ENCODE data around the gene TRAPPC5. TPM values are rescaled to one million over a fixed set of nuclear protein-coding genes. Genes with fewer than 3 reads are reported as not detected.
A peak's percentile ranks its signal among the peaks of the same experiment; 100 is the strongest.

The TRAPPC5 gene
- total and polyA plus RNA-seq, 5 donors: 93.4 to 121 (median 96.1) TPM

- Histone ChIP-seq H3K4me3 (ENCODE audit: low read length) (no peak overlapping the region), H3K9me3 (ENCODE audit: control insufficient read depth, low read length) (no peaks in the 10 kb centered on the region), H3K4me1 (ENCODE audit: control insufficient read depth, insufficient read depth, low read length) (no peaks in the 10 kb centered on the region), H3K27ac (ENCODE audit: low read length) (no peak overlapping the region), H3K27me3 (ENCODE audit: control insufficient read depth, insufficient read depth) (no peaks in the 10 kb centered on the region)
- intact Hi-C loops (cut with DNase I): loop anchor here in 2 of 4 donors (5.0 to 10.0 kb wide), 2 partner anchors 110 to 127 kb away; no protein-coding TSS in a partner anchor
- DNase-seq (no peak), ATAC-seq (no peak)
- WGBS: 23% methylated on average over 12 of the region's 12 CpGs
Measured at GRCh38 chr19:7677669-7678311, 2.8 kb upstream of the TRAPPC5 start.

DNA sequence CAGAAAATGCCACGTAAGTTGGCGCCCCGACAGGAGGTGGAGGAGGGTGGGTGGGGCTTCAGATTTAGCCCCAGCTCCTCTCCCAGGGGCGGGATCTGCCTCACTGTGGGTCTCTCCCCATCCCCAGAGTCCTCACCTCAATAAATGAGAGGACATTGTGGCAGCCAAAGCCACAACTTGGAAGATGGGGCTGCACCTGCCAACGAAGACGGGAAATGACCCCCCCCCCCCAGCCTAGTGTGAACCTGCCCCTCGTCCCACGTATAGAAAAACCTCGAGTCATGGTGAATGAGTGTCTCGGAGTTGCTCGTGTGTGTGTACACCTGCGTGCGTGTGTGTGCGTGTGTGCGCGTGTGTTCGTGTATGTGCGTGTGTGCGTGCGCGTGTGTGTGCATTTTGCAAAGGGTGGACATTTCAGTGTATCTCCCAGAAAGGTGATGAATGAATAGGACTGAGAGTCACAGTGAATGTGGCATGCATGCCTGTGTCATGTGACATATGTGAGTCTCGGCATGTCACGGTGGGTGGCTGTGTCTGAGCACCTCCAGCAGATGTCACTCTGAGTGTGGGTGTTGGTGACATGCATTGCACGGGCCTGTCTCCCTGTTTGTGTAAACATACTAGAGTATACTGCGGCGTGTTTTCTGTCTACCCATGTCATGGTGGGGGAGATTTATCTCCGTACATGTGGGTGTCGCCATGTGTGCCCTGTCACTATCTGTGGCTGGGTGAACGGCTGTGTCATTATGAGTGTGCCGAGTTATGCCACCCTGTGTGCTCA is 1.5 kb upstream of the TRAPPC5 start:
- Histone ChIP-seq H3K4me1 (ENCODE audit: control insufficient read depth, insufficient read depth, low read length) (no peaks in the 10 kb centered on the region), H3K27me3 (ENCODE audit: control insufficient read depth, insufficient read depth) (no peaks in the 10 kb centered on the region), H3K27ac (ENCODE audit: low read length) (no peak overlapping the region), H3K9me3 (ENCODE audit: control insufficient read depth, low read length) (no peaks in the 10 kb centered on the region), H3K4me3 (ENCODE audit: low read length) (no peak overlapping the region)
- 51% methylated on average over 30 of the region's 30 CpGs for whole genome bisulfite sequencing
- intact Hi-C loops (cut with DNase I): loop anchor here in 2 of 4 donors (5.0 to 10.0 kb wide), 2 partner anchors 112 to 126 kb away; no protein-coding TSS in a partner anchor
- DNase-seq: peak in 1 of 3 donors; percentile 57
- no peak for ATAC-seq

DNA sequence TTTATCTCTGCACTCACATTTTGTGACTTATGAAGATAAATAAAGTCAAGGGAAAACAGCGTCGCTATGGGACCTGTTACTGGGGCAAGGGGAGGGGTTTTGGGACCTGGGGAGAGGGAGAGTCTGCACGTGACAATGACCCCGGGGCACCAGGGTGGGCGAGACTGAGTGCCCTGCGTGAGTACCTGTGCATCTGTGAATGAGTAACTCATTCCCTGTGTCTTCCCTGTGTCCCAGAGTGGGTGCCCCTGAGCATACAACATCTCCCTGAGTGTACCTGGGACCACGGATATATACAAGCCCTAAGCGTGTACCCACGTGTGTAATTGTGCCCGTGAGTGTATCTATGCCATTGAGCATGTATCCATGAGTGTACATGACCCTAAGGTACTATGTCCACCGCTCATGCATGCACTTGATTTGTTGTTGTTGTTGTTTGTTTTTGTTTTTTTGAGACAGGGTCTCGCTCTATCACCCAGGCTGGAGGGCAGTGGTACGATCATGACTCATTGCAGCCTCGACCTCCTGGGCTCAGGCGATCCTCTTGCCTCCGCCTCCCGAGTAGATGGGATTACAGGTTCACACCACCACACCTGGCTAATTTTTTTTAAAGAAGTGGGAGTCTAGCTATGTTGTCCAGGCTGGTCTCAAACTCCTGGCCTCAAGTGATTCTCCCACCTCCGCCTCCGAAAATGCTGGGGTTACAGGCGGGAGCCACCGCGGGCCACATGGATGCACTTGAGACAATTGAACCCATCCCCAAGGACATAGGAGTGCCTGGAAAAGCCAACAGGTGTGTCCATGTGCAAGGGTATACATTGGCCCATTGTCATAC is 645 bp upstream of the TRAPPC5 start:
- 48% methylated on average over 22 of the region's 22 CpGs for WGBS
- no peak overlapping the region for H3K27ac ChIP-seq (ENCODE audit: low read length)
- H3K4me3 ChIP-seq (ENCODE audit: low read length): no peak overlapping the region
- DNase-seq (peak in 1 of 3 donors; percentile 41), ATAC-seq (no peak)
- intact Hi-C loops (cut with DNase I): loop anchor here in 3 of 4 donors (2.0 to 10.0 kb wide), 6 partner anchors 25 to 325 kb away; no protein-coding TSS in a partner anchor
- no peaks in the 10 kb centered on the region for H3K4me1 ChIP-seq (ENCODE audit: control insufficient read depth, insufficient read depth, low read length)
- no peaks in the 10 kb centered on the region for H3K27me3 ChIP-seq (ENCODE audit: control insufficient read depth, insufficient read depth)
- no peaks in the 10 kb centered on the region for H3K9me3 ChIP-seq (ENCODE audit: control insufficient read depth, low read length)

- H3K4me3 ChIP-seq (ENCODE audit: low read length): peak overlapping the region; percentile 92
- DNase-seq (peak; percentile 77 to 88 (median 88)), ATAC-seq (peak; percentile 64 to 75)
- H3K9me3 ChIP-seq (ENCODE audit: control insufficient read depth, low read length): no peaks in the 10 kb centered on the region
- no peaks in the 10 kb centered on the region for H3K27me3 ChIP-seq (ENCODE audit: control insufficient read depth, insufficient read depth)
- no peaks in the 10 kb centered on the region for H3K4me1 ChIP-seq (ENCODE audit: control insufficient read depth, insufficient read depth, low read length)
- WGBS: 5% methylated on average over 43 of the region's 43 CpGs
- no peak overlapping the region for H3K27ac ChIP-seq (ENCODE audit: low read length)
- intact Hi-C loops (cut with DNase I): loop anchor here in 2 of 4 donors (2.0 to 10.0 kb wide), 4 partner anchors 27 to 327 kb away; no protein-coding TSS in a partner anchor
Measured at GRCh38 chr19:7681340-7682174, 924 bp downstream of the TRAPPC5 start.

GRCh38 chr19:7682175-7682855 is 1.7 kb downstream of the TRAPPC5 start:
- Histone ChIP-seq H3K27me3 (ENCODE audit: control insufficient read depth, insufficient read depth) (no peaks in the 10 kb centered on the region), H3K4me1 (ENCODE audit: control insufficient read depth, insufficient read depth, low read length) (no peaks in the 10 kb centered on the region), H3K27ac (ENCODE audit: low read length) (no peak overlapping the region), H3K4me3 (ENCODE audit: low read length) (no peak overlapping the region), H3K9me3 (ENCODE audit: control insufficient read depth, low read length) (no peaks in the 10 kb centered on the region)
- peak in 1 of 3 donors; percentile 64 for DNase-seq
- intact Hi-C loops (cut with DNase I): loop anchor here in 2 of 4 donors (5.0 to 10.0 kb wide), 3 partner anchors 115 to 328 kb away; no protein-coding TSS in a partner anchor
- 75% methylated on average over 74 of the region's 74 CpGs for WGBS
- no peak for ATAC-seq

DNA sequence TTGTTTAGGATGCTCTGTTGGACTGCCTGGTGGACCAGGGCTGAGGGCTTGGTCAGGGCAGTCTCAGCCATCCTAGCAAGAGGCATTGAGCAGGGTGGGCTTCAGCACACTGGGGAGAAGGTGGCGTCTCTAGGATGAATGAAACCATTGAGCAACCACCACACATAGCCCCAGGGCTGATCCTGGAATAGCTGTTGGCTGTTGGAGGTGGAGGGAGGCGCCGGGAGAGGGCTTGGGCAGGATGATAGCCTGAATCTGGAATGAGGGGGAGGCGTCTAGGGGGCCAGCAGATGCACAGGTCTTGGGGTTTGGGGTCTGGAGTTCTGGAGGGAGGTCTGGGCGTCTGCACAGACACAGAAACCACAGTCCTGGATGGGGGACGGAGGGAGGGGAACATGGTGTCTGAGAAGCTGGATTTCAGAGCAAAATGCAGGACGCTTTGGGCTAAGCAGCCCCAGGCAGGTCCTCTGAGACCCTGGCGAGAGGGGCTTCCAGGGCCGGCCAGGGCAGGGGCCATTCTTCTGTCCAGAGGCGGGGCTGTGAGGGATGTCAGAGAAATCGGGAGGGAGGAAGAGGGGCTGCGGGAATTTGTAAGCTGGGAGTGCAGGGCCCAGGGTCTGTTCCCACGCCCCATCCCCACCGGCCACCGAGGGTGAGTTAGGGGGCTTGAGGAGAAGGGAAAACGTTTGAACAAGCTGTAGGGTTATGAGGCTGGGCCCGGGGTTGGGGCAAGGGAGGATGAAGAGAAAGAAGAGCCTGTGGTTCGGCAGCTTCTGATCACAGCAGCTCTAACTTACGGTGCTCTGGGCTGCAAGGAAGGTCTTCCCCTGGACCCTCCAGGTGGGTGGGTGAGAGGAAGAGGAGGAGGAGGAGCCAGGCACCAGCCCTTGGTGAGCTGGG is 5.2 kb downstream of the TRAPPC5 start:
- intact Hi-C loops (cut with DNase I): loop anchor here in 2 of 4 donors (10.0 kb wide), 2 partner anchors 121 to 331 kb away; no protein-coding TSS in a partner anchor
- 36% methylated on average over 19 of the region's 19 CpGs for WGBS
- no peaks in the 10 kb centered on the region for H3K27me3 ChIP-seq (ENCODE audit: control insufficient read depth, insufficient read depth)
- H3K27ac ChIP-seq (ENCODE audit: low read length): no peak overlapping the region
- H3K4me1 ChIP-seq (ENCODE audit: control insufficient read depth, insufficient read depth, low read length): no peaks in the 10 kb centered on the region
- no peak for ATAC-seq
- DNase-seq: peak in 2 of 3 donors; percentile 43 to 46
- H3K4me3 ChIP-seq (ENCODE audit: low read length): no peak overlapping the region
- no peaks in the 10 kb centered on the region for H3K9me3 ChIP-seq (ENCODE audit: control insufficient read depth, low read length)

- DNase-seq: peak in 2 of 3 donors; percentile 15 to 33
- Histone ChIP-seq H3K4me1 (ENCODE audit: control insufficient read depth, insufficient read depth, low read length) (no peaks in the 10 kb centered on the region), H3K27me3 (ENCODE audit: control insufficient read depth, insufficient read depth) (no peaks in the 10 kb centered on the region), H3K9me3 (ENCODE audit: control insufficient read depth, low read length) (no peaks in the 10 kb centered on the region), H3K27ac (ENCODE audit: low read length) (no peak overlapping the region), H3K4me3 (ENCODE audit: low read length) (no peak overlapping the region)
- WGBS: 84% methylated on average over 12 of the region's 12 CpGs
- intact Hi-C loops (cut with DNase I): loop anchor here in 2 of 4 donors (10.0 kb wide), 2 partner anchors 122 to 332 kb away; no protein-coding TSS in a partner anchor
- ATAC-seq: peak in 1 of 2 donors; percentile 22
Measured at GRCh38 chr19:7687177-7687576, 6.5 kb downstream of the TRAPPC5 start.

GRCh38 chr19:7689165-7689564 is 8.5 kb downstream of the TRAPPC5 start:
- Histone ChIP-seq H3K27ac (ENCODE audit: low read length) (no peak overlapping the region), H3K4me1 (ENCODE audit: control insufficient read depth, insufficient read depth, low read length) (no peaks in the 10 kb centered on the region), H3K4me3 (ENCODE audit: low read length) (no peak overlapping the region), H3K9me3 (ENCODE audit: control insufficient read depth, low read length) (no peaks in the 10 kb centered on the region), H3K27me3 (ENCODE audit: control insufficient read depth, insufficient read depth) (no peaks in the 10 kb centered on the region)
- ATAC-seq (no peak), DNase-seq (peak in 2 of 3 donors; percentile 34 to 44)
- intact Hi-C loops (cut with DNase I): loop anchor here in 2 of 4 donors (10.0 kb wide), 2 partner anchors 124 to 334 kb away; no protein-coding TSS in a partner anchor
- WGBS: 26% methylated on average over 23 of the region's 23 CpGs

- Histone ChIP-seq H3K27me3 (ENCODE audit: control insufficient read depth, insufficient read depth) (no peaks in the 10 kb centered on the region), H3K9me3 (ENCODE audit: control insufficient read depth, low read length) (no peaks in the 10 kb centered on the region), H3K4me3 (ENCODE audit: low read length) (no peak overlapping the region), H3K4me1 (ENCODE audit: control insufficient read depth, insufficient read depth, low read length) (no peaks in the 10 kb centered on the region), H3K27ac (ENCODE audit: low read length) (no peak overlapping the region)
- 81% methylated on average over 8 of the region's 8 CpGs for WGBS
- intact Hi-C loops (cut with DNase I): no loop called here
- no peak for DNase-seq
- ATAC-seq: no peak
Measured at GRCh38 chr19:7690779-7691258, 10.2 kb downstream of the TRAPPC5 start.

All from right cardiac atrium (tissue), 5 donors.